Uterus (tissue), 4 donors: ENCODE measurements around the gene SSR4. TPM values are rescaled to one million over a fixed set of nuclear protein-coding genes. Genes with fewer than 3 reads are reported as not detected.

Experiments used
- DNase-seq, 2 donors: peaks; one replicate each; pipeline ENCODE4 v3.0.0-alpha.2; 2019 to 2020
- H3K27ac ChIP-seq, 2 donors: fragments of 200-600 bp; sonication (generic); 1 replicate in 1 of 2; 2 replicates in 1 of 2; pipeline ENCODE4 v1.5.1; 2016 to 2018
- H3K27me3 ChIP-seq, 2 donors: fragments of 200-600 bp; sonication (generic); one replicate each; pipeline ENCODE4 v1.5.1; 2018 to 2019; ENCODE audit warnings: control low read depth in 1 of 2
- H3K36me3 ChIP-seq, 2 donors: fragments of 200-600 bp; sonication (generic); one replicate each; pipeline ENCODE4 v1.5.1; 2019; ENCODE audit warnings: control low read depth in 1 of 2
- H3K4me1 ChIP-seq, 2 donors: fragments of 200-600 bp; sonication (generic); one replicate each; pipeline ENCODE4 v1.5.1; 2018 to 2019; ENCODE audit warnings: control low read depth in 1 of 2
- H3K4me3 ChIP-seq, 2 donors: fragments of 200-600 bp; sonication (generic); 1 replicate in 1 of 2; 2 replicates in 1 of 2; pipeline ENCODE4 v1.5.1; 2018 to 2019; ENCODE audit warnings: mild to moderate bottlenecking in 1 of 2
- H3K9me3 ChIP-seq, 2 donors: fragments of 200-600 bp; sonication (generic); one replicate each; pipeline ENCODE4 v1.5.1; 2019; ENCODE audit warnings: control low read depth in 1 of 2
- POLR2A ChIP-seq, 2 donors: fragments of 450-650 bp; IDR thresholded peaks; one replicate each; pipeline ENCODE4 v1.6.1; 2016; ENCODE audit warnings: antibody characterized with exemption in 2 of 2, mild to moderate bottlenecking in 1 of 2, moderate library complexity in 1 of 2
- intact Hi-C: fragments of 100-400 bp; cut with DNase I; formaldehyde crosslinking; loops from one replicate; pipeline ENCODE4 v1.15.1; 2023; ENCODE audit warnings: low total_unique reads
- total RNA-seq, 4 donors: library from RNA; depleted of rRNA in 3 of 4; stranded (reverse); fragments of >200 nt in 3 of 4; gene quantifications; one replicate each; pipeline versions ENCODE4 v1.1.0 to v1.2.4, GENCODE V29; 2014 to 2023
- TF ChIP-seq, protein P1 (sequence below), 4 experiments: fragments of 200-600 bp in 2 of 4; fragments of 450-650 bp in 2 of 4; sonication (generic) in 2 of 4; IDR thresholded peaks; one replicate each; pipeline ENCODE4 v1.5.1; 2016 to 2019; ENCODE audit warnings: antibody characterized with exemption in 4 of 4, mild to moderate bottlenecking in 2 of 4, moderate library complexity in 1 of 4
- donor health status: DM: yes; HTN: yes; CAD: no.

SSR4 gene
- total RNA-seq, 4 donors from 2014 or later: 26.9 to 633 (median 103) TPM

DNA sequence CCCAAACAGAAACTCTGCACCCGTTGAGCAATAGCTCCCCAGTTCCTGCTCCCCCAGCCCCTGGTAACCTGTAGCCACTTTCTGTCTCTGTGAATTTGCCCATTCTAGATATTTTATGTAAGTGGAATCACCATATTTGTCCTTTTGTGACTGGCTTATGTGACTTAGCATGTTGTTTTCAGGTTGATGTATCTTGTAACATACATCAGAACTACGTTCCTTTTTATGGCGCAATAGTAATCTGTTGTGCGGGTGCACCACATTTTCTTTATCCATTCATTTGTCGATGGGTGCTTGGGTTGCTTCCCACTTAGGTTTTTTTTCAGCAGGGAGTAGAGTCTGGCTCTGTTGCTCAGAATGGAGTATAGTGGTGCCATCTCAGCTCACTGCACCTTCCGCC is 42.5 kb downstream of the SSR4 start:
- DNase-seq: no peak
- H3K9me3 ChIP-seq: no peaks in the 10 kb centered on the region
- no peak overlapping the region for H3K27ac ChIP-seq
- intact Hi-C loops: no loop called here
- no peaks in the 10 kb centered on the region for H3K36me3 ChIP-seq
- H3K27me3 ChIP-seq: no peaks in the 10 kb centered on the region
- no peaks in the 10 kb centered on the region for H3K4me1 ChIP-seq
- H3K4me3 ChIP-seq: no peak overlapping the region
- TF ChIP-seq POLR2A (IDR thresholded peaks at IDR 0.05): no peak
- TF ChIP-seq, protein P1, sequence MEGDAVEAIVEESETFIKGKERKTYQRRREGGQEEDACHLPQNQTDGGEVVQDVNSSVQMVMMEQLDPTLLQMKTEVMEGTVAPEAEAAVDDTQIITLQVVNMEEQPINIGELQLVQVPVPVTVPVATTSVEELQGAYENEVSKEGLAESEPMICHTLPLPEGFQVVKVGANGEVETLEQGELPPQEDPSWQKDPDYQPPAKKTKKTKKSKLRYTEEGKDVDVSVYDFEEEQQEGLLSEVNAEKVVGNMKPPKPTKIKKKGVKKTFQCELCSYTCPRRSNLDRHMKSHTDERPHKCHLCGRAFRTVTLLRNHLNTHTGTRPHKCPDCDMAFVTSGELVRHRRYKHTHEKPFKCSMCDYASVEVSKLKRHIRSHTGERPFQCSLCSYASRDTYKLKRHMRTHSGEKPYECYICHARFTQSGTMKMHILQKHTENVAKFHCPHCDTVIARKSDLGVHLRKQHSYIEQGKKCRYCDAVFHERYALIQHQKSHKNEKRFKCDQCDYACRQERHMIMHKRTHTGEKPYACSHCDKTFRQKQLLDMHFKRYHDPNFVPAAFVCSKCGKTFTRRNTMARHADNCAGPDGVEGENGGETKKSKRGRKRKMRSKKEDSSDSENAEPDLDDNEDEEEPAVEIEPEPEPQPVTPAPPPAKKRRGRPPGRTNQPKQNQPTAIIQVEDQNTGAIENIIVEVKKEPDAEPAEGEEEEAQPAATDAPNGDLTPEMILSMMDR (IDR thresholded peaks at IDR 0.05): no peak

DNA sequence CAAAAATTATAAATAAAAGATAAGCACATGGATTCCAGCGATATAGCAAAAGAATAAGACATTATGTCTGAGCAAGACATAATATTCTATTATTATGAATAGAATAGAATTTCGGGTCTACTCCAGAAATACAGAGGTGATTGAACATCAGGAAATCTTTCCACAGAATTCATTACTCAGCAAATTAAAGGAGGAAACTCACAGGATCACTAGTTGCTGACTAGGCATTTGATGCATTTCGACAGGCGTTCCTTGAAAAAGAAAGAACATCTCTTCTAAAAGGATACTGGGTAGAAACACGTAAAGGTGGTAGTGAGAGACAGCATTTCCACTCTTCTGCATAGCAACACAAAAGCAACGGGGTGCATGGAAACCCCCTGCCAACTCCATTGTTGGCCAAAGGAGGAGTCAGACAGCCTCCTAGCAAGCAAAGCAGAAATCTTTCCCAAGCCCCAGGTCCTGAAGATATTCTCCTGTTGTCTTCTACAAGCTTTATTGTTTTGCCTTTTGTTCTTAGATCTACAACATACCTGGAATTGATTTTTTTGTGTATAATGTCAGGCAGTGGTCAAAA is 50.1 kb downstream of the SSR4 start:
- no peaks in the 10 kb centered on the region for H3K9me3 ChIP-seq
- no peaks in the 10 kb centered on the region for H3K27me3 ChIP-seq
- intact Hi-C loops: no loop called here
- no peak overlapping the region for H3K27ac ChIP-seq
- H3K4me1 ChIP-seq: no peaks in the 10 kb centered on the region
- no peak overlapping the region for H3K4me3 ChIP-seq
- no peak for TF ChIP-seq POLR2A (IDR thresholded peaks at IDR 0.05)
- TF ChIP-seq, protein P1 (IDR thresholded peaks at IDR 0.05): no peak
- no peaks in the 10 kb centered on the region for H3K36me3 ChIP-seq
- no peak for DNase-seq

DNA sequence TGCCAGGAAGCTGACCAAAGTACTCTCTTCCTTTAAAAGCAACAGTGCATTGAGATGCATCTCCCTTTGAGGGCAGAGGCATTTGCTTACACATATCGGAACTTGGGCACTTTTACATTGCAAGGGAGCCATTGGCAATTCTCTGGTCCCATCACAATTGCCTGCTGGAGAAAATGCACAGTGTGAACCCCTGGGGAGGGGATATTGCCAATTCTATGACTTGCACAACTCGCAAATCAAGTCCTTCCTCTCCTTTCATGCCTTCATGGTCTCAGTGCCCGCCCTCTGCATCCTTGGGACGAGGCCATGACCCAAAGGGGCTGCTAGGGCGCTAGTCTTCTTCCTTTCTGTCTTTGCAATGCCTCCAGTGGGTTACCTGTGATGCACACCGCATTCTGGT is 50.7 kb downstream of the SSR4 start:
- H3K27me3 ChIP-seq: no peaks in the 10 kb centered on the region
- TF ChIP-seq POLR2A (IDR thresholded peaks at IDR 0.05): no peak
- TF ChIP-seq, protein P1 (IDR thresholded peaks at IDR 0.05): no peak

DNA sequence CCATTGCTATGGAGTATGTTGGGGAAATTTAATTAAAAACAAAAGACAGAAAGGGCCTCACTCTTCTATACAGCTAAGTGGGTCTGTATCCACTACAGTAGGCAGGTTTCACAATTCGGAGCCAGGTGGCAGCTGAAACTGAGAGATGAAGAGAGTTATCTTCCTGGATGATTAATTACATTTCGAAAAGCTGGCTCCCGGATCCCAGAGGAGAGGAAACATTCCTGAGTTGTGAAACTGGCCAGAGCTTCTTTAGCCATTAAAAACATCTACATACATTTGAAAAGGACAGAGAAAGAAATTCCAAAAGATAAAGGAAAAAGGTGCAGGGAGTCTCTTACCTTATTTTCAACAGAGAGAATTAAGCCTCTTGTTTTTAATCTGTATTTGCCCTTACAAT is 51.4 kb downstream of the SSR4 start:
- no peaks in the 10 kb centered on the region for H3K36me3 ChIP-seq
- no peaks in the 10 kb centered on the region for H3K27me3 ChIP-seq
- no peak for DNase-seq
- H3K4me3 ChIP-seq: no peak overlapping the region
- H3K4me1 ChIP-seq: no peaks in the 10 kb centered on the region
- no peak overlapping the region for H3K27ac ChIP-seq
- intact Hi-C loops: no loop called here
- TF ChIP-seq, protein P1 (IDR thresholded peaks at IDR 0.05): no peak
- TF ChIP-seq POLR2A (IDR thresholded peaks at IDR 0.05): no peak
- no peaks in the 10 kb centered on the region for H3K9me3 ChIP-seq

More for the DNA sequence above, 50.7 kb downstream of the SSR4 start:
- no peaks in the 10 kb centered on the region for H3K9me3 ChIP-seq
- no peak overlapping the region for H3K27ac ChIP-seq
- no peak for DNase-seq
- intact Hi-C loops: no loop called here
- no peaks in the 10 kb centered on the region for H3K4me1 ChIP-seq
- H3K36me3 ChIP-seq: no peaks in the 10 kb centered on the region
- no peak overlapping the region for H3K4me3 ChIP-seq

Other genes with a start within 250 kb of the SSR4 start
- gene CCNQ, start 195.5 kb upstream of the SSR4 start, total RNA-seq: 10 to 100 TPM; 14.9 to 94.5 (median 29.3) TPM
- under 1 TPM in 1 of 4 donors, not detected in 3; 0.21 TPM for gene DUSP9, start 147.5 kb upstream of the SSR4 start, total RNA-seq
- gene PNCK, start 120.9 kb upstream of the SSR4 start, total RNA-seq: 1 to 10 TPM in 3 of 4 donors, not detected in 1; 1.8 to 8.5 (median 5.9) TPM
- gene SLC6A8, start 106.7 kb upstream of the SSR4 start, total RNA-seq: 10 to 100 TPM in 2 of 4 donors, 1 to 10 TPM in 2; 4.7 to 40.3 (median 11.2) TPM
- gene BCAP31, start 70.3 kb upstream of the SSR4 start, total RNA-seq: 100 to 1,000 TPM in 2 of 4 donors, 10 to 100 TPM in 2; 86.6 to 177 (median 102) TPM
- 10 to 100 TPM in 3 of 4 donors, 1 to 10 TPM in 1; 2.9 to 24.9 (median 13.1) TPM for gene ABCD1, start 69.8 kb upstream of the SSR4 start, total RNA-seq
- gene PLXNB3, start 30.4 kb upstream of the SSR4 start, total RNA-seq: 10 to 100 TPM in 1 of 4 donors, 1 to 10 TPM in 3; 1.5 to 50.7 (median 5.1) TPM
- 10 to 100 TPM in 1 of 4 donors, 1 to 10 TPM in 2, under 1 TPM in 1; 0.76 to 13.8 (median 5.5) TPM for gene SRPK3, start 13.6 kb upstream of the SSR4 start, total RNA-seq
- gene IDH3G, start 293 bp upstream of the SSR4 start, total RNA-seq: 10 to 100 TPM; 48.4 to 88.5 (median 67.2) TPM
- gene PDZD4, start 35.9 kb downstream of the SSR4 start, total RNA-seq: 10 to 100 TPM in 3 of 4 donors, 1 to 10 TPM in 1; 2.6 to 21.3 (median 16.8) TPM
- 1 to 10 TPM in 2 of 4 donors, under 1 TPM in 1, not detected in 1; 0.26 to 5.1 (median 2.8) TPM for gene L1CAM, start 91.5 kb downstream of the SSR4 start, total RNA-seq
- gene AVPR2, start 110.0 kb downstream of the SSR4 start, total RNA-seq: 1 to 10 TPM in 2 of 4 donors, under 1 TPM in 1, not detected in 1; 0.35 to 5.2 (median 4.4) TPM
- gene ARHGAP4, start 131.6 kb downstream of the SSR4 start, total RNA-seq: 10 to 100 TPM in 2 of 4 donors, 1 to 10 TPM in 2; 5.1 to 28.3 (median 15.8) TPM
- gene NAA10, start 140.4 kb downstream of the SSR4 start, total RNA-seq: 100 to 1,000 TPM in 2 of 4 donors, 10 to 100 TPM in 2; 37.9 to 198 (median 109) TPM
- 1 to 10 TPM in 3 of 4 donors, under 1 TPM in 1; 0.77 to 5.9 (median 2.6) TPM for gene RENBP, start 150.0 kb downstream of the SSR4 start, total RNA-seq
- 10 to 100 TPM; 20.9 to 65.7 (median 37.3) TPM for gene HCFC1, start 177.2 kb downstream of the SSR4 start, total RNA-seq
- gene TMEM187, start 178.1 kb downstream of the SSR4 start, total RNA-seq: 1 to 10 TPM in 3 of 4 donors, not detected in 1; 2.5 to 9.6 (median 6.2) TPM
- 10 to 100 TPM in 3 of 4 donors, 1 to 10 TPM in 1; 9.7 to 52.6 (median 35.8) TPM for gene IRAK1, start 225.2 kb downstream of the SSR4 start, total RNA-seq